Body of pancreas (tissue), 4 donors: Measurements from ENCODE around the gene KDELR1.

Experiments used
- POLR2A ChIP-seq, 3 donors: fragments of 450-650 bp; IDR thresholded peaks; one replicate each; pipeline ENCODE4 v1.6.1; 2016; ENCODE audit warnings: antibody characterized with exemption in 3 of 3, mild to moderate bottlenecking in 2 of 3
- TF ChIP-seq, protein P1 (sequence below), 7 experiments: fragments of 450-650 bp in 4 of 7; fragments of 200-600 bp in 3 of 7; sonication (generic) in 3 of 7; IDR thresholded peaks; one replicate each; pipeline ENCODE4 v1.5.1; 2016 to 2019; ENCODE audit warnings: antibody characterized with exemption in 7 of 7

DNA sequence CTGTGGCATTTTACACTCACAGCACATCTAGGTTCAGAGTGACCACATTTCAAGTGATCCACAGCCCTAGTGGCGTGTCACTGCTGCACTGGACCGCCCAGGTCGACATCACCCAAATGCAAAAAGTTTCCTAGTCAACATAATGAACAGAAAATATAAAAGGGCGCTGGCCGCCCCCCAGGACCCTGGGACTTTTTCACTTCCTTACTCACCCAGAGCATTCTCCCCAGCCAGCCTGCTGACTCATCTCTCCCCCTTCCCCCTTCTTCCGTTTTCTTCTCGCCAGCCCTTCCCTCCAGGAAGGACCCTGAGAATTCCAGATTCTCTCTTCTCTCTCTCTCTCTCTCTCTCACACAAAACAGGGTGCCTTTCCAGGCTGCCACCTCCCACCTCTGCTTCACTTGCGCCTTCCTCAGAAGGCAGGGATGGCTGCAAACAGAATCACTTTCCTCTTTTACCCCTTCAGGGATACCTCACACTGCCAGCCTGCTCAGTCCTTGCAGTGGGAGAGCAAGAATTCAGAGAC, 33.4 kb upstream of the KDELR1 start:
- TF ChIP-seq, protein P1, sequence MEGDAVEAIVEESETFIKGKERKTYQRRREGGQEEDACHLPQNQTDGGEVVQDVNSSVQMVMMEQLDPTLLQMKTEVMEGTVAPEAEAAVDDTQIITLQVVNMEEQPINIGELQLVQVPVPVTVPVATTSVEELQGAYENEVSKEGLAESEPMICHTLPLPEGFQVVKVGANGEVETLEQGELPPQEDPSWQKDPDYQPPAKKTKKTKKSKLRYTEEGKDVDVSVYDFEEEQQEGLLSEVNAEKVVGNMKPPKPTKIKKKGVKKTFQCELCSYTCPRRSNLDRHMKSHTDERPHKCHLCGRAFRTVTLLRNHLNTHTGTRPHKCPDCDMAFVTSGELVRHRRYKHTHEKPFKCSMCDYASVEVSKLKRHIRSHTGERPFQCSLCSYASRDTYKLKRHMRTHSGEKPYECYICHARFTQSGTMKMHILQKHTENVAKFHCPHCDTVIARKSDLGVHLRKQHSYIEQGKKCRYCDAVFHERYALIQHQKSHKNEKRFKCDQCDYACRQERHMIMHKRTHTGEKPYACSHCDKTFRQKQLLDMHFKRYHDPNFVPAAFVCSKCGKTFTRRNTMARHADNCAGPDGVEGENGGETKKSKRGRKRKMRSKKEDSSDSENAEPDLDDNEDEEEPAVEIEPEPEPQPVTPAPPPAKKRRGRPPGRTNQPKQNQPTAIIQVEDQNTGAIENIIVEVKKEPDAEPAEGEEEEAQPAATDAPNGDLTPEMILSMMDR (IDR thresholded peaks at IDR 0.05): no peak
- no peak for TF ChIP-seq POLR2A (IDR thresholded peaks at IDR 0.05)
